MCF 10A (cell line): Measurements from ENCODE around the gene MAGEA11. TPM values are rescaled to one million over a fixed set of nuclear protein-coding genes. Genes with fewer than 3 reads are reported as not detected.
A peak's percentile ranks its signal among the peaks of the same experiment; 100 is the strongest.
"Not testable (repeated sequence)": the region's sequence is repeated elsewhere in the genome, so short reads cannot be mapped to it uniquely, and the experiment has no call there.

Experiments used
- Bru-seq: library from RNA; stranded (reverse); fragments of 400-500 nt; gene quantifications from one replicate; lab custom pipeline; 2021; lab: Mats Ljungman, UMichigan
- BruChase-seq, 2 experiments: library from RNA; stranded (reverse); fragments of 400-500 nt; gene quantifications; one replicate each; lab custom pipeline; 2021; lab: Mats Ljungman, UMichigan
- BruUV-seq: library from RNA; stranded (reverse); fragments of 400-500 nt; replicated peaks from 2 replicates; lab custom pipeline; 2021; lab: Mats Ljungman, UMichigan
- CTCF ChIA-PET: fragments of 300-600 bp; sonication (Branson Sonifier 250); formaldehyde crosslinking; extraction: SDS; loops from one replicate; lab custom pipeline; 2021; ENCODE audit warnings: antibody characterized with exemption, inconsistent platforms; lab: Yijun Ruan, JAX
- POLR2A ChIA-PET: fragments of 300-600, 350-650 bp; sonication (Branson Sonifier 250); formaldehyde crosslinking; extraction: SDS; loops from one replicate; lab custom pipeline; 2020; ENCODE audit warnings: antibody characterized with exemption, inconsistent platforms; lab: Yijun Ruan, JAX
- DNase-seq: peaks from one replicate; pipeline ENCODE4 v3.0.0-alpha.2; 2018; ENCODE audit not compliant: unreplicated experiment
- H3K27ac Mint-ChIP-seq: one replicate; pipeline ENCODE4 v1.8.0; 2022; ENCODE audit warnings: mild to moderate bottlenecking, low read depth, mixed read lengths; ENCODE audit not compliant: unreplicated experiment
- H3K27me3 Mint-ChIP-seq: one replicate; pipeline ENCODE4 v1.8.0; 2022; ENCODE audit warnings: mixed read lengths; ENCODE audit not compliant: insufficient read depth, unreplicated experiment
- H3K36me3 Mint-ChIP-seq: one replicate; pipeline ENCODE4 v1.8.0; 2022; ENCODE audit warnings: mild to moderate bottlenecking, moderate library complexity, mixed read lengths; ENCODE audit not compliant: insufficient read depth, unreplicated experiment
- H3K4me1 Mint-ChIP-seq: one replicate; pipeline ENCODE4 v1.8.0; 2022; ENCODE audit warnings: mixed read lengths; ENCODE audit not compliant: insufficient read depth, unreplicated experiment
- H3K4me3 Mint-ChIP-seq: one replicate; pipeline ENCODE4 v1.8.0; 2022; ENCODE audit warnings: mild to moderate bottlenecking, moderate library complexity, mixed read lengths; ENCODE audit not compliant: unreplicated experiment
- H3K9me3 Mint-ChIP-seq: one replicate; pipeline ENCODE4 v1.8.0; 2022; ENCODE audit warnings: mixed read lengths; ENCODE audit not compliant: unreplicated experiment
- intact Hi-C: fragments of 100-400 bp; cut with micrococcal nuclease; formaldehyde crosslinking; loops from 2 replicates; pipeline ENCODE4 v1.14.1; 2022
- long read RNA-seq: library from polyadenylated mRNA; stranded (forward); transcript quantifications from one replicate; pipeline ENCODE4 v2.0.0, GENCODE V29; 2022
- total RNA-seq: library from RNA; stranded (reverse); gene quantifications from 2 replicates; pipeline ENCODE4 v1.2.3, GENCODE V29; 2022
- TF ChIP-seq, protein P1 (sequence below): fragments of 200-600 bp; IDR thresholded peaks from one replicate; pipeline ENCODE4 v1.8.0; 2022; ENCODE audit warnings: antibody characterized with exemption, mild to moderate bottlenecking; ENCODE audit not compliant: unreplicated experiment

Gene MAGEA11
- total RNA-seq: not detected in 2 replicates
- Bru-seq, nascent RNA: not detected
- percentile 4 among the genes with signal in this experiment for BruChase-seq, experiment 1, labeled RNA remaining after a 6-hour chase
- BruChase-seq, experiment 2, labeled RNA remaining after a 2-hour chase: not detected
- long read RNA-seq: 0 reads

DNA sequence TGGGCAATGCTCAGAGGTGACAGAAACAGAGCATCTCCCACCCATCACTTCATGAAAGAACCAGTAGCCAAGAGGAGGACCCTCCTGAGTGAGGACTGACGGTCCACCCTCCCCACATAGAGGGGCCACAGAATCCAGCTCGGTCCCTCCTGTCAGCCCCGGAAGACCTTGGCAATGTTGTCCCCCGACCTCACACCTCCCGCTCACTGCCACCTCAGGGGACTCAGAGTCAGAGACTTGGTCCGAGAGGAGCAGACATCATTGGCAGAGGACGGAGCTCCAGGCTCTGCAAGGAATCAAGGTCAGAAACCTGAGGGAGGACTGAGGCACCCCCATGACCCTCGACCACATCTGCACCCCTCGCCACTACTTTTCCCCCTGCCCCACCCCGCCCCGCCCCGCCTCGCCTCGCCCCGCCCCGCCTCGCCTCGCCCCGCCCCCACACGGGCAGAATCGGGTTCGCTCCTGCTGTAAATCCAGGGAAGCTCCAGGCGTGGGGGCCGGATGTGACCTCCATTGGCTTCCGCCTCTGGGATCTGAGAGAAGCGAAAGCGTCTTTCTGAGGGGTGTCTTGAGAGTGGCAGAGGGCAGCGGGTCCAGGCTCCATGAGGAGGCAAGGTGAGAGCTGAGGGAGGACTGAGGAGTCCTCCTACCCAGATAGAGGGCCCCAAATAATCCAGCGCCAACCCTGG is at the start of gene MAGEA11:
Gene MAGEA11, plus strand, starts transcription at position 516 of the 692 bp plus-strand sequence. CDS start 1,100 bp downstream, outside the sequence.
- no peak for DNase-seq
- BruUV-seq: no TSS peak
- intact Hi-C loops: no loop called here
- TF ChIP-seq, protein P1, sequence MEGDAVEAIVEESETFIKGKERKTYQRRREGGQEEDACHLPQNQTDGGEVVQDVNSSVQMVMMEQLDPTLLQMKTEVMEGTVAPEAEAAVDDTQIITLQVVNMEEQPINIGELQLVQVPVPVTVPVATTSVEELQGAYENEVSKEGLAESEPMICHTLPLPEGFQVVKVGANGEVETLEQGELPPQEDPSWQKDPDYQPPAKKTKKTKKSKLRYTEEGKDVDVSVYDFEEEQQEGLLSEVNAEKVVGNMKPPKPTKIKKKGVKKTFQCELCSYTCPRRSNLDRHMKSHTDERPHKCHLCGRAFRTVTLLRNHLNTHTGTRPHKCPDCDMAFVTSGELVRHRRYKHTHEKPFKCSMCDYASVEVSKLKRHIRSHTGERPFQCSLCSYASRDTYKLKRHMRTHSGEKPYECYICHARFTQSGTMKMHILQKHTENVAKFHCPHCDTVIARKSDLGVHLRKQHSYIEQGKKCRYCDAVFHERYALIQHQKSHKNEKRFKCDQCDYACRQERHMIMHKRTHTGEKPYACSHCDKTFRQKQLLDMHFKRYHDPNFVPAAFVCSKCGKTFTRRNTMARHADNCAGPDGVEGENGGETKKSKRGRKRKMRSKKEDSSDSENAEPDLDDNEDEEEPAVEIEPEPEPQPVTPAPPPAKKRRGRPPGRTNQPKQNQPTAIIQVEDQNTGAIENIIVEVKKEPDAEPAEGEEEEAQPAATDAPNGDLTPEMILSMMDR: no peak
- ChIA-PET POLR2A (no interaction called here), CTCF (interaction anchor here (0.6 kb wide), 1 partner anchor 14 kb away, joined by 3 read pairs; no protein-coding TSS in a partner anchor)
- no peaks in the 10 kb centered on the region for H3K36me3 Mint-ChIP-seq
- H3K27ac Mint-ChIP-seq: no peak within 1 kb of the TSS
- no peak within 1 kb of the TSS for H3K4me3 Mint-ChIP-seq
- H3K9me3 Mint-ChIP-seq: no peaks in the 10 kb centered on the region
- H3K4me1 Mint-ChIP-seq: no peaks in the 10 kb centered on the region
- H3K27me3 Mint-ChIP-seq: no peaks in the 10 kb centered on the region

DNA sequence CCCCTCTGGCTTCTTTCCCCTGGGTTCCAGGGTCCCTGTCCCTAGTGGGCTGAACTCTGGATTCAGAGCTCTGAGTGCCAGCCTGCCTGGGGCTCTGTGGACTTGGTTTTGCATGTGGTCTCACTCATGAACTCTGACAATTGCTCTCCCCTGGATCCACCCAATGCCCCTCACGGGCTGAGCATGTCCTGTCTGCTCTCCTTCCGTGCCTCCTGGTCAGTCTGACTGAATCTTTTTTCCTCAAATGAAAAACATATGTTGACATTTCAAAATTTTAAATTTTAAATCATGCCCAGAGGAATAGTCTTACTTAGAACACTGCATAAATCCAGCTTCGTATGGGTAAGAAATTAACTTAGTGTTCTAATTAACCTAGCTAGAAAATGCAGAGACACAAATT is 36.8 kb upstream of the MAGEA11 start:
- intact Hi-C loops, H3K27me3 Mint-ChIP-seq, H3K36me3 Mint-ChIP-seq, DNase-seq, CTCF ChIA-PET, BruUV-seq, H3K9me3 Mint-ChIP-seq, POLR2A ChIA-PET, H3K27ac Mint-ChIP-seq, H3K4me1 Mint-ChIP-seq, H3K4me3 Mint-ChIP-seq: not testable (repeated sequence)

- H3K27ac Mint-ChIP-seq, H3K9me3 Mint-ChIP-seq, H3K27me3 Mint-ChIP-seq, H3K4me1 Mint-ChIP-seq, CTCF ChIA-PET, H3K36me3 Mint-ChIP-seq, DNase-seq, intact Hi-C loops, BruUV-seq, H3K4me3 Mint-ChIP-seq, POLR2A ChIA-PET: not testable (repeated sequence)
Observed at GRCh38 chrX:149675554-149675953, 36.3 kb upstream of the MAGEA11 start.

GRCh38 chrX:149679164-149679678 is 32.6 kb upstream of the MAGEA11 start:
- DNase-seq, H3K9me3 Mint-ChIP-seq, H3K4me3 Mint-ChIP-seq, POLR2A ChIA-PET, H3K27ac Mint-ChIP-seq, intact Hi-C loops, H3K4me1 Mint-ChIP-seq, CTCF ChIA-PET, H3K27me3 Mint-ChIP-seq, H3K36me3 Mint-ChIP-seq, BruUV-seq: not testable (repeated sequence)

- ChIA-PET CTCF (no interaction called here), POLR2A (no interaction called here)
- no peak overlapping the region for H3K27ac Mint-ChIP-seq
- H3K9me3 Mint-ChIP-seq: peaks cover under 1% of the 10 kb centered on the region
- intact Hi-C loops: no loop called here
- DNase-seq: no peak
- H3K4me3 Mint-ChIP-seq: no peak overlapping the region
- TF ChIP-seq, protein P1: no peak
- no TSS peak for BruUV-seq
- no peaks in the 10 kb centered on the region for H3K4me1 Mint-ChIP-seq
- H3K27me3 Mint-ChIP-seq: no peaks in the 10 kb centered on the region
- peaks cover under 1% of the 10 kb centered on the region for H3K36me3 Mint-ChIP-seq
Observed at GRCh38 chrX:149681182-149681581, 30.7 kb upstream of the MAGEA11 start.
